Choroid plexus epithelial cell (primary cell): ENCODE data around the gene MOXD1.
A peak's percentile ranks its signal among the peaks of the same experiment; 100 is the strongest.

Source experiments
- DNase-seq: peaks from one replicate; pipeline ENCODE4 v3.0.0-alpha.2; 2010; ENCODE audit warnings: low read depth
- H3K4me3 ChIP-seq: 2 replicates; pipeline ENCODE4 v1.5.1; 2011; ENCODE audit warnings: low read depth, mild to moderate bottlenecking, control low read depth, low read length, moderate library complexity
- TF ChIP-seq, protein P1 (sequence below): conservative IDR thresholded peaks from 2 replicates; pipeline ENCODE4 v1.5.1; 2011; ENCODE audit warnings: low read depth, mild to moderate bottlenecking, control low read depth, inconsistent platforms, low read length, moderate library complexity

MOXD1 gene

DNA sequence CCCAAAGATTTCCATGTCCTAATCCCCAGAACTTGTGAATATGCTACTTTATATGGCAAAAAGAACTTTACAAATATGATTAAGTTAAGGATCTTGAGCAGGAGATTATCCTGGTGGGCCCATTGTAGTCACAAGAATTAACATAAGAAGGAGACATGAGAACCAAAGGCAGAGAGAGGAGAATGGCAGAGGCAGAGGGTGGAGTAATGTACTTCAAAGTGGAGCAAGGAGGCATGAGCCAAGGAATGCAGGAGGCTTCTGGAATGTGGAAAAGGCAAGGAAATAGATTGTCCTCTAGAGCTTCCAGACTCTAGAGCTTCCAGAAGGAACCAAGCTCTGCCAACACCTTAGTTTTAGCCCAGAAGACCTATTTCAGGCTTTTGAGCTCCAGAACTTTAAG, 147.4 kb downstream of the MOXD1 start:
- H3K4me3 ChIP-seq: no peak overlapping the region
- TF ChIP-seq, protein P1, sequence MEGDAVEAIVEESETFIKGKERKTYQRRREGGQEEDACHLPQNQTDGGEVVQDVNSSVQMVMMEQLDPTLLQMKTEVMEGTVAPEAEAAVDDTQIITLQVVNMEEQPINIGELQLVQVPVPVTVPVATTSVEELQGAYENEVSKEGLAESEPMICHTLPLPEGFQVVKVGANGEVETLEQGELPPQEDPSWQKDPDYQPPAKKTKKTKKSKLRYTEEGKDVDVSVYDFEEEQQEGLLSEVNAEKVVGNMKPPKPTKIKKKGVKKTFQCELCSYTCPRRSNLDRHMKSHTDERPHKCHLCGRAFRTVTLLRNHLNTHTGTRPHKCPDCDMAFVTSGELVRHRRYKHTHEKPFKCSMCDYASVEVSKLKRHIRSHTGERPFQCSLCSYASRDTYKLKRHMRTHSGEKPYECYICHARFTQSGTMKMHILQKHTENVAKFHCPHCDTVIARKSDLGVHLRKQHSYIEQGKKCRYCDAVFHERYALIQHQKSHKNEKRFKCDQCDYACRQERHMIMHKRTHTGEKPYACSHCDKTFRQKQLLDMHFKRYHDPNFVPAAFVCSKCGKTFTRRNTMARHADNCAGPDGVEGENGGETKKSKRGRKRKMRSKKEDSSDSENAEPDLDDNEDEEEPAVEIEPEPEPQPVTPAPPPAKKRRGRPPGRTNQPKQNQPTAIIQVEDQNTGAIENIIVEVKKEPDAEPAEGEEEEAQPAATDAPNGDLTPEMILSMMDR: no peak
- DNase-seq: no peak

DNA sequence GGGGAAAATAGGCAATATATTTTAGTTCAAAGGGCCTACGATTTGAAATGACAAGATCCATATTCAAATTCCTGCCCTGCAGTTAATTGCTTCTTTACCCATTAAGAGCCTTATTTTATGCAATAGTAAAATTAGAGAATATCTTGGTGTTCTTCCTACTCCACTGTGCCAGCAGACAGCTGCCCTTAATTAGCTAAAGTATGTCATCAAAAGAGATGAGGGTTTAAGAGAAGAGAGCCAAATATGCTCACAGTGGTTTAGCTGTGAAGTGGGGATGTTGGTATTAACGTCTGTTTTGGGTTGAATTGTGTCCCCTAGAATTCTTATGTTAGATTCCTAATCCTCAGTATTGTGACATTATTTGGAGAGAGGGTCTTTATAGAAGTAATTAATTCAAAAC, 148.1 kb downstream of the MOXD1 start:
- no peak overlapping the region for H3K4me3 ChIP-seq
- TF ChIP-seq, protein P1: no peak
- no peak for DNase-seq

DNA sequence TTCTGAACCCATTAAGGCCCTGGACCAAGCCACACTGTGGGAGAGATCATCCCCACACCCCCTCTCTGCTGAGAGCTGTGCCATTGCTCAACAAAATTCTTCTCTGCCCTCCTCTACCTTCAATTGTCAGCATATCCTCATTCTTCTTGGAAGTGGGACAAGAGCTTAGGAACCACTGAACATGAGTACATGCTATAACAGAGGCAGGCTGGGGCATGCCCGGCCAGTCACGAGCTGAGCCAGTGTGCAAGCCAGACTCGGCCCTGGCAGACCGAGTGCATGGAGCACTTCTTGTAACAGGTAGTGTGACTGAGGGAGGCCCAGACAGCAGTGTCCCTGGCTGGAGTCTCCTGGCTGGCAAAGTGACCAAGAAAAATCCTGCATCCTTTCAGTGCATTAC, 149.2 kb downstream of the MOXD1 start:
- TF ChIP-seq, protein P1: no peak
- H3K4me3 ChIP-seq: no peak overlapping the region

DNA sequence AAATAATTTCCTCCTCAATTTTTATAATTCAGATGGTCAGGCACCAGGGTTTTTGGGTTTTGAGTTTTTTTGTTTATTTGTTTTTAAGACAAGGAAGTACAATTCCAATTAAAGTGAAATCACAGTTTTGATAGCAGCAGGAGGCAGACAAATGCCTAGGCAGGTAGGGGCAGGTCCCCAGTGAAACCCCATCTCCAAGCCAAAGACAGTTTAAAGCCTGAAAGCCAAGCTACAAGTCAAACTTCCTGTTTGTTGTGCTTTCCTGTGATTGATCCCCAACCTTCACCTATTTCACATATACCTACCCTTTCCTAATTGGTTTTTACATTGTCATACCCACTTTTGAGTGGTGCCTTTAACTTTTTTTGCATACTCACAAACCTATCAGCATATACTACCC, 149.6 kb downstream of the MOXD1 start:
- TF ChIP-seq, protein P1: no peak
- DNase-seq: no peak
- no peak overlapping the region for H3K4me3 ChIP-seq

More for the DNA sequence above, 149.2 kb downstream of the MOXD1 start:
- no peak for DNase-seq

DNA sequence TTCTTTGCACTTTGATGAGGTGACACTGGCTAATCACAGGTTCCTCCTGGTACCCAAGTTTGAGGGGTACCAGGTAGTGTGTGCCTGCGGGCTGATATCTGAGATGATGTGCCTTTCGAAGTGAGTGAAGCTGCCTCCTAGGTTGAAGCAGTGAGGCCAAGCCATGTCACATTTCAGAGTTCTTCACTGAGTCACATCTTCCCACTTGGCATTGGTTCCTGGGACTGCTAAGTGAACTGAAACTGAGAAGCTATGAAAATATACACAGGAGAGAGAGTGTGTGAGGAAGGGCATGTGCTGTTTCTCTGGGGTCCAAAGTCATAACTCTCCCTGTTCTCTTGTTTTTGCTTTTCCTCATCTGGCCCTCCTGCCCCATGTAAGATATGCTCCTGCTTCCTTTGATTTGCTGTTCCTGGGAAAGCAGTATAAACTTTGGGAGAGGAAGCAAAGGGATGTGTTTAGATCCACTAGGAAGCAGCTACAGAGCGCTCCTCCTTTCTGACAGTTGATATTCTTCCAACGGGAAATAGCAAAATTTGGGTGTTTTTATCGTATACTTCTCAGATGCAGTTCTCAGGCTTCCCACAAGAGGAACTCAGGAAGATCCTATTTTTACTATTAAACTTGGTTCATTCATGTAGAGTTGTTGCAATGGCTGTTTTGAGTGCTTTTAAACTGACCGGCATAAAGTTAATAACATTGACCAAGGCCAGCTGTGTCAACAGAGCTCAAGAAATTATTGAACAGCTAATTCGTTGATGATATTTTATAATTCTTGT, 153.7 kb downstream of the MOXD1 start:
- TF ChIP-seq, protein P1: peak; percentile 38
- DNase-seq: peak; percentile 51
- H3K4me3 ChIP-seq: no peak overlapping the region

DNA sequence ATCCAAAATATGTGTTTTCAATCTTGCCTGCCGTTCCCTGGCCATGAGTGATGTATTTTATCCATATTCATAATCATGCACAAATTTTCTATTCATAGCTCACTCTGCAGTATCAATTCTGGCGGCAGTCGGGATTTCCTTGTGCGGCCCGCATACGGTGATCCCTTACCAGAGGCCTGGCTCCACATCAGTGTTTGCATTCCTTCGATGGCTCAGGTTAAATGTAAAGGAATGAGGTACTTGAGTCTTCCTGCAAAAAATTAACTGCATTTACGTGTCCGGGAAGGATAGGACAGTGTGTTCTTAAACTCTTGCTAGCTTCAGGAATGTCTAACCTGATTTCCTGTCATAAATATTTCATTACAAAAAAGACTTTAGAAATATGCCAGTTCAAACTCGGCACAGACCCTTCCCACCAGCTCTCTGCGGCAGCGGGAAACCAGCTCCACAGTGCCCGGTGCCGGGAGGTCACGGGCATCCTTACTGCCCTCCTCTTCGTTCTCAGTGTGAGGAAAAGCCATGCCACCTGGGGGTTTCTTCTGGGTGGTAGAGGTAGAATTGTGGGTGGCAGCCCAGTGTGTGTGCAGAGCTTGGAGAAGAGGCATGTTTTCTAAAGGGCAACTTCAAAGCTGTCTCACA, 154.5 kb downstream of the MOXD1 start:
- no peak overlapping the region for H3K4me3 ChIP-seq
- TF ChIP-seq, protein P1: no peak
- peak; percentile 58 for DNase-seq
